Activated CD4-positive, alpha-beta memory T cell treated with anti-CD3 and anti-CD28 coated beads for 36 hours (primary cell): ENCODE measurements around the gene AHSA1. TPM values are rescaled to one million over a fixed set of nuclear protein-coding genes. Genes with fewer than 3 reads are reported as not detected.

Experiments used
- CTCF ChIA-PET: fragments of 350-600 bp; sonication (Branson Sonifier 250); formaldehyde crosslinking; loops from one replicate; lab custom pipeline; 2021; ENCODE audit warnings: antibody characterized with exemption, inconsistent platforms; lab: Charles Lee
- POLR2A ChIA-PET: fragments of 350-600 bp; sonication (Branson Sonifier 250); formaldehyde crosslinking; loops from one replicate; lab custom pipeline; 2021; ENCODE audit warnings: antibody characterized with exemption; lab: Charles Lee
- DNase-seq: peaks from one replicate; pipeline ENCODE4 v3.0.0-alpha.2; 2020
- H3K27ac Mint-ChIP-seq: one replicate; pipeline ENCODE4 v1.8.0; 2021; ENCODE audit warnings: mixed read lengths
- H3K27me3 Mint-ChIP-seq: one replicate; pipeline ENCODE4 v1.8.0; 2021; ENCODE audit warnings: mixed read lengths
- H3K36me3 Mint-ChIP-seq: one replicate; pipeline ENCODE4 v1.8.0; 2021; ENCODE audit warnings: mixed read lengths
- H3K4me1 Mint-ChIP-seq: one replicate; pipeline ENCODE4 v1.8.0; 2021; ENCODE audit warnings: low read depth, mixed read lengths
- H3K4me3 Mint-ChIP-seq: one replicate; pipeline ENCODE4 v1.8.0; 2021; ENCODE audit warnings: mild to moderate bottlenecking, mixed read lengths
- H3K9me3 Mint-ChIP-seq: one replicate; pipeline ENCODE4 v1.8.0; 2021; ENCODE audit warnings: mixed read lengths
- intact Hi-C: fragments of 100-400 bp; cut with micrococcal nuclease; formaldehyde crosslinking; loops from one replicate; pipeline ENCODE4 v1.15.1; 2023
- total RNA-seq, 2 experiments: library from RNA; stranded (reverse); gene quantifications; one replicate each; pipeline ENCODE4 v1.2.3, GENCODE V29; 2021

Gene AHSA1
- total RNA-seq, 2 experiments from 2014 or later = 253 to 269 TPM

- no peak overlapping the region for H3K27ac Mint-ChIP-seq
- ChIA-PET CTCF (interaction anchor here (0.7 kb wide), 1 partner anchor 343 kb away, joined by 3 read pairs; no protein-coding TSS in a partner anchor), POLR2A (no interaction called here)
- H3K4me1 Mint-ChIP-seq = no peaks in the 10 kb centered on the region
- no peak for DNase-seq
- H3K36me3 Mint-ChIP-seq = peaks cover 27% of the 10 kb centered on the region
- no peaks in the 10 kb centered on the region for H3K9me3 Mint-ChIP-seq
- intact Hi-C loops = no loop called here
- H3K4me3 Mint-ChIP-seq = no peak overlapping the region
- no peaks in the 10 kb centered on the region for H3K27me3 Mint-ChIP-seq
These were observed 15.7 kb upstream of the AHSA1 start for GRCh38 chr14:77442196-77442595.

DNA sequence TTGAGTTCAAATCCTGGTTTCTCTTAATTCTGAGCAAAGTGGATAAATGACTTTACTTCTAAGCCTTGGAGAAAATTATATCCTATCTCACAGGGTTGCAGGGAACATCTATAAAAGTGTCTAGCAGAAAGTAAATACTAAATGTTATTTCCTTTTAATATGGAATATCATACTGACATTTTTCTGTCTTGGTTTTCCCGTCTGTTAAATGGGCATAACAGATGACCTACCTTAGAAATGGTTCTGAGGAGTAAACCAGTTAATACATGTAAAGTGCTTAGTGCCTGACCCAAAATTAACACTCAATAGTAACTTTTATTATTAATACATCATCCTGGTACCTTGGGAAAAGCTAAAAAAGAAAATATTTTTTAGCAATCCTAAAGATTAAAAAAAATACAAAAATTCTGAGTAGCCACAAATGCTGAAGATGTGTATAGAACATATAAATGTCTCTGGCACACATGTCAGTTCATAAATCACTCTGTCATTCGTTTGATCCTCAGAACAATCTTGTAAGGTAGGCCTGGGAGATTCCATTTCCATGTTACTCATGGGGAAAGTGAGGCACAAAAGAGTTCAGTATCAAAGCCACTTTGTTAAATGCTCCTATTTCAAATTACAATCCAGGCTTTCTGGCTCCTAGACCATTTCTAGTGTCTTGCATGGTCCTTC lies 1.8 kb upstream of the AHSA1 start:
- Mint-ChIP-seq H3K27me3 (no peaks in the 10 kb centered on the region), H3K4me3 (peak overlapping the region; percentile 100), H3K4me1 (peaks cover 26% of the 10 kb centered on the region), H3K9me3 (no peaks in the 10 kb centered on the region), H3K27ac (no peak overlapping the region), H3K36me3 (peaks cover 31% of the 10 kb centered on the region)
- ChIA-PET CTCF (interaction anchor here (1.6 kb wide), 1 partner anchor 140 kb away, joined by 7 read pairs; no protein-coding TSS in a partner anchor), POLR2A (no interaction called here)
- intact Hi-C loops = loop anchor here (5.0 to 10.0 kb wide), 4 partner anchors 304 to 691 kb away; partner anchors contain the start of genes ANGEL1 and VASH1
- DNase-seq = no peak

GRCh38 chr14:77457115-77457521 lies 775 bp upstream of the AHSA1 start:
- intact Hi-C loops = loop anchor here (1.0 to 10.0 kb wide), 14 partner anchors 80 to 692 kb away; partner anchors contain the start of genes ADCK1, ALKBH1, ANGEL1 and CIPC
- Mint-ChIP-seq H3K4me1 (peaks cover 35% of the 10 kb centered on the region), H3K4me3 (peak overlapping the region; percentile 100), H3K27ac (peak overlapping the region; percentile 98), H3K36me3 (peaks cover 35% of the 10 kb centered on the region), H3K9me3 (no peaks in the 10 kb centered on the region), H3K27me3 (no peaks in the 10 kb centered on the region)
- no peak for DNase-seq
- ChIA-PET POLR2A (interaction anchor here (1.0 to 1.9 kb wide), 3 partner anchors 80 to 154 kb away, joined by 3 to 10 read pairs (median 5); partner anchors contain the start of genes SAMD15 and TMED8), CTCF (interaction anchor here (0.6 to 1.6 kb wide), 3 partner anchors 80 to 160 kb away, joined by 3 to 7 read pairs (median 3); partner anchors contain the start of genes SAMD15 and TMED8)

DNA sequence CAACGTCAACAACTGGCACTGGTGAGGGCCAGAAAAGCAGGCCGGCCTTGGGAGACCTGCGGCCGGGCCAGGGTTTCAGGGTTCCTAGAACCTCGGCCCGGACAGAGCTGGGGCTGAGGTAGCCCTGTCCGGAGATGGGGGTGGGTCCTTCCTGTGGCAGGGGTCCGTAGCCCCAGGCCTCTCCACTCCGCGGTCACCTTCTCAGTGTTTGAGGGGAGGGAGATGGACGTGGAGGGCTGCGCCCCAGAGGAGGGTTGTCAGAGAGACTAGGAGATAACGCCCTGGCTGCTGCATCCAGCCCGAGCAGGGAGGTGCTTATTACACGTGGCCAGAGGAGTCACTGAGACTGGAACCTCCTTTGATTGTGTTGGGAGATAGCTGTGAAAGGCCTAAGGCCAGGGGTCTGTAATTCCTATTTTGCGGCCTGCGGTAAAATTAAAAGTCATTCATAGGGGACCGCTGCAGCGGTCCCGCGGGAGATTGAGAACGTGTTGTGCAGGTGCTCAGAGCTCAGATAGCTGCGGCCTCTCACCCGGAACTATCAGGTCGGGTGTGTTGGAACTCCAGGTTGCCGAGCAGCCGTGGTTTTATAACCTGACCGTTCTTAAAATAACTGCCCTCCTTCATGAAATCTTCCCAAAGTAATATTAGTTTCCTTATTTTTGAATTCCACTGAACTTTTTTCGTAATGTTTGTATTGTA lies 507 bp downstream of the AHSA1 start:
- Mint-ChIP-seq H3K9me3 (no peaks in the 10 kb centered on the region), H3K27me3 (no peaks in the 10 kb centered on the region), H3K4me3 (peak overlapping the region; percentile 100), H3K4me1 (peaks cover 35% of the 10 kb centered on the region), H3K36me3 (peaks cover 32% of the 10 kb centered on the region), H3K27ac (peak overlapping the region; percentile 98)
- POLR2A ChIA-PET = interaction anchor here (0.7 to 1.9 kb wide), 4 partner anchors 82 to 361 kb away, joined by 3 to 10 read pairs (median 4); partner anchors contain the start of genes CIPC, GSTZ1, POMT2 and SAMD15
- intact Hi-C loops = loop anchor here (1.0 to 10.0 kb wide), 6 partner anchors 93 to 694 kb away; partner anchors contain the start of genes ANGEL1 and VASH1
- peak; percentile 55 for DNase-seq
- CTCF ChIA-PET = interaction anchor here (0.7 to 2.5 kb wide), 18 partner anchors 9 to 342 kb away, joined by 3 to 22 read pairs (median 5); partner anchors contain the start of genes ADCK1, GSTZ1, POMT2 and SAMD15

- Mint-ChIP-seq H3K4me1 (peaks cover 35% of the 10 kb centered on the region), H3K4me3 (peak overlapping the region; percentile 100), H3K27ac (peak overlapping the region; percentile 98), H3K36me3 (peaks cover 35% of the 10 kb centered on the region), H3K27me3 (no peaks in the 10 kb centered on the region), H3K9me3 (no peaks in the 10 kb centered on the region)
- ChIA-PET POLR2A (interaction anchor here (0.7 to 1.0 kb wide), 2 partner anchors 138 to 362 kb away, joined by 3 read pairs; partner anchors contain the start of genes CIPC, GSTZ1 and POMT2), CTCF (interaction anchor here (0.6 to 2.5 kb wide), 25 partner anchors 8 to 341 kb away, joined by 3 to 22 read pairs (median 5); partner anchors contain the start of genes ADCK1, GSTZ1, POMT2 and SAMD15)
- intact Hi-C loops = loop anchor here (2.0 to 10.0 kb wide), 5 partner anchors 184 to 694 kb away; partner anchors contain the start of genes ANGEL1 and VASH1
- peak; percentile 80 for DNase-seq
These were observed 1.3 kb downstream of the AHSA1 start for GRCh38 chr14:77459072-77459723.

DNA sequence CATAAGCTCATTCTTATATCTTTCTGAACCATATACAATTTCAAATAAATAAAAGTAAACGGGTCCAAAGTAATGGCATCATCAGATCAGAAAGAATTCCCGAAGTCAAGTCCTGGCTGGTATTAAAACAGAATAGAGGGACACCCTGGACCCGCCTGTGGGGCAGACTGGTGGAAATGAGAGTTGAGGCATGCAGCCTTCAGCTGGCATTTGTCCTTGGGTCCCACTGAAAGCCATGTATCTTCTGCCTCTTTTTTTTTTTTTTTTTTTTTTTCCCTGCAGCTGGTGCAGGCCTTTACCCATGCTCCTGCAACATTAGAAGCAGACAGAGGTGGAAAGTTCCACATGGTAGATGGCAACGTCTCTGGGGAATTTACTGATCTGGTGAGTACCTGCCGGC lies 9.9 kb downstream of the AHSA1 start:
- H3K4me1 Mint-ChIP-seq = no peaks in the 10 kb centered on the region
- CTCF ChIA-PET = interaction anchor here (1.2 kb wide), 1 partner anchor 9 kb away, joined by 4 read pairs; no protein-coding TSS in a partner anchor
- no peaks in the 10 kb centered on the region for H3K27me3 Mint-ChIP-seq
- DNase-seq = no peak
- H3K36me3 Mint-ChIP-seq = peaks cover 42% of the 10 kb centered on the region
- intact Hi-C loops = no loop called here
- no peak overlapping the region for H3K4me3 Mint-ChIP-seq
- POLR2A ChIA-PET = no interaction called here
- no peaks in the 10 kb centered on the region for H3K9me3 Mint-ChIP-seq
- no peak overlapping the region for H3K27ac Mint-ChIP-seq

GRCh38 chr14:77469067-77469505 lies 11.2 kb downstream of the AHSA1 start:
- H3K27ac Mint-ChIP-seq = no peak overlapping the region
- no peaks in the 10 kb centered on the region for H3K27me3 Mint-ChIP-seq
- H3K4me3 Mint-ChIP-seq = no peak overlapping the region
- no peak for DNase-seq
- H3K36me3 Mint-ChIP-seq = peaks cover 38% of the 10 kb centered on the region
- ChIA-PET CTCF (no interaction called here), POLR2A (no interaction called here)
- intact Hi-C loops = no loop called here
- no peaks in the 10 kb centered on the region for H3K9me3 Mint-ChIP-seq
- no peaks in the 10 kb centered on the region for H3K4me1 Mint-ChIP-seq

DNA sequence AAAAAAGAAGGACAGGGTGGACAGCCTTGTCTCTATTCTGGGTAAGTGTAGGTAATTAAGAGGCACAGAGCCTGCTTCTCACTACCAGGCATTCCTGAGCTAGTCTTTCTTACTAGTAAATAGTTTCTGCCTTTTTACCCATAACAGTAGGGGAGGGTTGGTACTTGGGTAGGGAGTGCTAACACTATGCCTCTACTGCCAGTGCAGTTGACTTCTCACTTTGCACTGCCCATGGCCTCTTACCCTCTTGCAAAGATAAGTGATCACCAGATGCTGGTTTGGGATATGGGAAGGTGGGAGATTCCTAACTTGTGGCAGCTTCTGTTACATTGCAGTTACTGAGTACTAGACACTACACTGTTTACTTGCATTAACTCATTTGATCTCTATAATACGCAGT lies 11.6 kb downstream of the AHSA1 start:
- intact Hi-C loops = no loop called here
- ChIA-PET CTCF (no interaction called here), POLR2A (no interaction called here)
- Mint-ChIP-seq H3K27me3 (no peaks in the 10 kb centered on the region), H3K4me3 (no peak overlapping the region), H3K9me3 (no peaks in the 10 kb centered on the region), H3K36me3 (peaks cover 37% of the 10 kb centered on the region), H3K27ac (no peak overlapping the region), H3K4me1 (no peaks in the 10 kb centered on the region)
- no peak for DNase-seq

GRCh38 chr14:77470224-77470870 lies 12.5 kb downstream of the AHSA1 start:
- no peak overlapping the region for H3K27ac Mint-ChIP-seq
- intact Hi-C loops = no loop called here
- CTCF ChIA-PET = no interaction called here
- DNase-seq = no peak
- POLR2A ChIA-PET = no interaction called here
- no peaks in the 10 kb centered on the region for H3K27me3 Mint-ChIP-seq
- no peak overlapping the region for H3K4me3 Mint-ChIP-seq
- no peaks in the 10 kb centered on the region for H3K9me3 Mint-ChIP-seq
- H3K36me3 Mint-ChIP-seq = peaks cover 29% of the 10 kb centered on the region
- H3K4me1 Mint-ChIP-seq = no peaks in the 10 kb centered on the region

DNA sequence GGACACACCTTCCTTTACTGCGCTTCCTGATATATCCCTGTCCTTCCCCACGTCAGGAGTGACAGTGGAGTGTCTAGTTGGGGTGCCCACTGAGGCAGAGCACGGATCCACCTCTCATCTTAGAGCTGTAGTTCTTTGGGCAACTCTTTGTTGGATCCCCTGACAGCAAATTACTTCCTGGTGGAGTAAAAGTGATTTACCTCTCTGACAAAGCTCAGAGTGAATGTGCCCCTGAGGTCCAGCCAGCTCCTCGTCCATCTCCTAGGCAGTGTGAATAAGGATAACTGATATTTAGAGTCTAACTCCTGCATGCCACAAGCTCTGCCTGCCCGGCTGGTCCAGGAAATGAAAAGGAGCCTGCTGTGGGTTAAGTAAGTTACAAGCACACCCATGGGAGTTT lies 16.0 kb downstream of the AHSA1 start:
- H3K27ac Mint-ChIP-seq = no peak overlapping the region
- CTCF ChIA-PET = no interaction called here
- DNase-seq = no peak
- H3K4me3 Mint-ChIP-seq = no peak overlapping the region
- intact Hi-C loops = no loop called here
- H3K27me3 Mint-ChIP-seq = no peaks in the 10 kb centered on the region
- peaks cover 8% of the 10 kb centered on the region for H3K36me3 Mint-ChIP-seq
- no peaks in the 10 kb centered on the region for H3K4me1 Mint-ChIP-seq
- POLR2A ChIA-PET = no interaction called here
- H3K9me3 Mint-ChIP-seq = no peaks in the 10 kb centered on the region
